Smooth muscle cell of trachea (primary cell): ENCODE results near the gene LCTL. TPM values are rescaled to one million over a fixed set of nuclear protein-coding genes. Genes with fewer than 3 reads are reported as not detected.

Experiments
- total RNA-seq: library from RNA; depleted of rRNA; stranded (reverse); fragments of >200 nt; gene quantifications from 2 replicates; pipeline ENCODE4 v1.2.1, GENCODE V29; 2014

The LCTL gene
- total RNA-seq: 2.6 TPM in 2 replicates

GRCh38 chr15:66565741-66566144 lies at the start of gene LCTL:
TSS of gene LCTL (minus strand) at chr15:66565998. CDS start at chr15:66565365, 633 bp downstream.

DNA sequence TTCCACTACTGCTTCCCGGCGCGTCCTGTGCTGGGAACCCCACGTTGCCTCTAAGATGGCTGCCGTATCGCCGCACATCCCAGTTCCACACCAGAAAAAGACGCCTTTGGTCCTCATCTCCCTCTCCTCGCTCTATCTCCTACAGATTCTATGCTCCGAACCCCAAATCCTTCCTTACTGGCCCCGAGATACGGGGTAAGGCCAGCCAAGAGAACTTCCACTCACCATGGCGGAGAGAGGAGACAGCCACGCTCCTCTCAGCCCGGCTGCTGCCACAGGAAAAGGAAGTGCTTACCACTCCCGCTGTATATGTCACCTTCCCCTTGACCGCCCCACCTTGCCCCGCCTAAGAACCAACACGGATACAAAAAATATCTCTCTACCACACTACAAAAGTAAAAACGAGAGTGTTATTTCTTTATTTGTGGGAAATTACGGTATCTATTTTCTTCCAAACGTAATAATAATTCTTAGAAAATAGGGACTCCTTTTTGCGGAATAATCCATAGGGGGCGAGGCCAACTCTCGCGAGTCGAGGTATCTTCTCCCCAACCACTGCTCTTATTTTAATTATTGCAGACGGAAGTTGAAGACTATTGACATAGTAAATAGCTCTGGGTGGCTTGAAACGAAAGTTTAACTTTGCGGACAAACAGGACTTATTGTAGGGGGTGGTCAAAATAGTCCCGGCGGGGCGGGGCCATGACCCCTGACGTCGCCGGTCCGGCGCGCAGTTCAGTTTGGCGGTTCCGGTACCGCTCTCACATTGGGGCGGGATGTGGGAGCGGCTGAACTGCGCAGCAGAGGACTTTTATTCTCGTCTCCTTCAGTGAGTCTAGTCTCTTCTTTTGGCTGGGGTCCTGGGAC lies 61.0 kb downstream of the LCTL start, which contains the start of the genes RPL4 and ZWILCH:
TSS of gene RPL4 (minus strand) at position 293 of the 867 bp plus-strand sequence. CDS start at position 228, 65 bp downstream.
TSS of gene ZWILCH (plus strand) at position 764 of the 867 bp plus-strand sequence. CDS start at position 777, 13 bp downstream.

Other genes with a start within 250 kb of the LCTL start
- gene TIPIN, start 209.3 kb downstream of the LCTL start, total RNA-seq: 10.6 and 15.1 TPM in 2 replicates
- 25.9 and 36.9 TPM in 2 replicates for gene MAP2K1, start 179.1 kb downstream of the LCTL start, total RNA-seq
- 20.5 and 27.5 TPM in 2 replicates for gene SNAPC5, start 68.2 kb downstream of the LCTL start, total RNA-seq
- gene RPL4, start 61.1 kb downstream of the LCTL start, total RNA-seq: 2,276 and 4,330 TPM in 2 replicates
- 7.9 and 28.7 TPM in 2 replicates for gene ZWILCH, start 60.7 kb downstream of the LCTL start, total RNA-seq
- 16.6 and 23.3 TPM in 2 replicates for gene SMAD6, start 136.2 kb upstream of the LCTL start, total RNA-seq